ENCODE measurements around the gene TAOK3.

DNA sequence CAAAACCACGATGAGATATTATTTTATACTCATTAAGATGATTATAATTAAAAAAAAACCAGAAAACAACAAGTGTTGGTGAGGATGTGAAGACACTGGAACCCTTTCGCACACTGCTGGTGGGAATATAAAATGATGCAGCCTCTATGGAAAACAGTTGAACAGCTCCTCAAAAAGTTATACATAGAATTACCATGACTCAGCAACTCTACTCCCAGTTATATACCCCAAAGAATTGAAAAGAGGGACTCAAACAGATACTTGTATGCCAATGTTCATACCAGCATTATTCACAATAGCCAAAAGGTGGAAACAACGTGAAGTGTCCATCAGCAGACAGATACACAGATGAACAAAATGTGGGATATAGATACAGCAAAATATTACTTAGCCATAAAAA lies 53.1 kb downstream of the TAOK3 start:
- no peak for TF ChIP-seq CTCF (conservative IDR thresholded peaks at IDR 0.05)
- no peak for TF ChIP-seq EZH2 (IDR thresholded peaks at IDR 0.05; ENCODE audit: low read depth)
